HG03159 (cell line): ENCODE results near the gene CLDN25.
"Not testable (repeated sequence)": the region's sequence is repeated elsewhere in the genome, so short reads cannot be mapped to it uniquely, and the experiment has no call there.

Source experiments
- ATAC-seq: cut with Tn5 transposase; IDR thresholded peaks from one replicate; pipeline ENCODE4 v1.9.1; 2021; ENCODE audit warnings: mild to moderate bottlenecking, moderate library complexity; ENCODE audit not compliant: unreplicated experiment

CLDN25 gene

GRCh38 chr11:113779496-113779895 is at the start of gene CLDN25:
TSS of gene CLDN25 (plus strand) at chr11:113779796. CDS start at chr11:113779796, 0 bp downstream.
- ATAC-seq, result no peak

DNA sequence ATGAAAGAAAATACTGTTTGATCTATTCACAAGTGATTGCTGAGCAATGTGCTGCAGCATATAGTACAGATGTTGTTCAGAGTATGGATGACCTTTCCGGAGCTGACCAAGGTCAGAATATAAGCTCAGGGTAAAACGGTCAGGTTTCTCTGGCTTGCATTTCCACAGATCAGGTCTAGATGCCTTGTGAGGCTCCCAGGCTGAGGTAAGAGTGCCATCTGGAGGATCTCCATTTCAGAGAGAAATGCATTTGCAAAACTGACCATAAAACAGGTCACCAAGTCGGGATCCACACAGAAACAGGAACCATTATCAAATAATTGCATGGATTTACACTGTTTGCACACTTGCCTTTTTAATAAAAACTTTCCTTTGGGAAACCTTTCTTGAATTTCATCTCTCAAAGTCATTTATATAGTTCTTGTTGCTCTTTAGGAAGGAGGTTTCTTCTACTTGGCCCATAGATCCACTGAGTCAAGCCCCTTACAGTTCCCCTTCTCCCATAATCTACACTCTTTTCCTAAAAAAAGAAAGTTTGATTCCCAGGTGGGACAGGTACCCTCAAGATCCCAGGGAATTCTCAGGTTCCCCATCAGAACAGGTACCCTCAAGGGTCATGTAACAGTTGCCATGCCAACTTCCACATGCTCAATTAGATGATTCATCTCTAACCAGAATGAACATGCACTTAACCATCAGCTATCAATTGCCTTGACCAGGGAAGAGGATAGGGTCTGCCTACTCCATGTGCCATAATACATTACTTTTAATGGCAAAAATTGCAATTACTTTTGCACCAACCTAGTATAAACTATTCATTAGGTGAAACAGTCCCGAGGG is 48.5 kb upstream of the CLDN25 start:
- no peak for ATAC-seq

DNA sequence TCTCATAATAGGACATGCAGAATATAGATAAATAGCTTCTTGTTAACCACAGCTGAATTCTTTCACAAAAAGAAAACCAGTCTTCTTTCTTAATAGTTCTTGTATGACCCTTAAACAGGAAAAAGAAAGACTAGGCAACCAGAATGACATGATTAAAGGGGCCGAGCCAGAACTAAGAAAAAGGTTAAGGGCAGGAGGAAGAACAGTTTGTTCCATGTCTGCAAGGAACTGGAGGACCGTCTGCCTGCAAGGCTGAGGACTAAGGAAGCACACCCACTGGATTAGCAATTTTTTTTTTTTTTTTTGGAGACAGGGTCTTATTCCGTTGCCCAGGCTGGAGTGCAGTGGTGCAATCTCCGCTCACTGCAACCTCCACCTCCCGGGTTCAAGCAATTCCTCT is 47.5 kb upstream of the CLDN25 start:
- ATAC-seq, result no peak

- no peak for ATAC-seq
Observed at GRCh38 chr11:113736323-113736722, 43.3 kb upstream of the CLDN25 start.

DNA sequence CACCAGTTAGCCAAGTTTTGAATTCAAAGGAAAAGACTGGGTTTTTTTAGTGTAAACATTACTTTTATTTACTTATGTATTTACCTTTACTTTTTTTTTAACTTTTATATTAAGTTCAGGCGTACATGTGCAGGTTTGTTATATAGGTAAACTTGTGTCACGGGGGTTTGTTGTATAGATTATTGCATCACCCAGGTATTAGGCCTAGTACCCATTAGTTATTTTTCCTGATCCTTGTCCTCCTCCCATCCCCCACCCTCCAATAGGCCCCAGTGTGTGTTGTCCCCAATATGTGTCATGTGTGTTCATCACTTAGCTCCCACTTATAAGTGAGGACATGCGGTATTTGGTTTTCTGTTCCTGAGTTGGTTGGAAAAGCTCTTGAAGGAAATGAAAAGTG is 26.7 kb upstream of the CLDN25 start:
- ATAC-seq, result no peak

- ATAC-seq, result no peak
Observed at GRCh38 chr11:113760241-113760640, 19.4 kb upstream of the CLDN25 start.

DNA sequence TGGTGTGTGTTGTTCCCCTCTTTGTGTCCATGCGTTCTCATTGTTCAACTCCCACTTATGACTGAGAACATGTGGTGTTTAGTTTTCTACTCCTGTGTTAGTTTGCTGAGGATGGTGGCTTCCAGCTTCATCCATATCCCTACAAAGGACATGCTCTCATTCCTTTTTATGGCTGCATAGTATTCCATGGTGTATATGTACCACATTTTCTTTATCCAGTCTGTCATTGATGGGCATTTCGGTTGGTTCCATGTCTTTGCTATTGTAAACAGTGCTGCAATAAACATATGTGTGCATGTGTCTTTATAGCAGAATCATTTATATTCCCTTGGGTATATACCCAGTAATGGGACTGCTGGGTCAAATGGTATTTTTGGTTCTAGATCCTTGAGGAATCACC is 16.6 kb upstream of the CLDN25 start:
- ATAC-seq, result not testable (repeated sequence)

- no peak for ATAC-seq
Observed at GRCh38 chr11:113764527-113765219, 14.9 kb upstream of the CLDN25 start.

DNA sequence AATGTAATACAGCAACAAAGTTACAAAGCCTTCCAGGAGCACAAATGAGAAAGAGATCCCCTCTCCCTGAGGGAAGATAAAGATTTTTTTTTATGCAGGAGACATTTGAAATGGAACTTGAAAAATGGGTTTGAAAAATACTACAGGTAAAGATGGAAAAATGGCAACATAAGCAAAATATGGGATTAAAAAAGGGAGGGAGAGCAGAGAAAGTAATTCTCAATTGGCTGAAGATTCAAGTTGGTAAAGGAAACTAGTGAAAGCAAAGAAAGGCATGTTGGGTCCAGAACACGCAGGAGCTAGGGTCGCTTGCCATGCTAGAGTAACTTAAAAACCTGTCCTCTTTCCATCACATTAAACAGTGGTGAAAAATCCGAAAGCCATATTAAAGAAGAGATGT is 7.6 kb upstream of the CLDN25 start:
- ATAC-seq, result no peak

GRCh38 chr11:113773092-113773415 is 6.5 kb upstream of the CLDN25 start:
- no peak for ATAC-seq

DNA sequence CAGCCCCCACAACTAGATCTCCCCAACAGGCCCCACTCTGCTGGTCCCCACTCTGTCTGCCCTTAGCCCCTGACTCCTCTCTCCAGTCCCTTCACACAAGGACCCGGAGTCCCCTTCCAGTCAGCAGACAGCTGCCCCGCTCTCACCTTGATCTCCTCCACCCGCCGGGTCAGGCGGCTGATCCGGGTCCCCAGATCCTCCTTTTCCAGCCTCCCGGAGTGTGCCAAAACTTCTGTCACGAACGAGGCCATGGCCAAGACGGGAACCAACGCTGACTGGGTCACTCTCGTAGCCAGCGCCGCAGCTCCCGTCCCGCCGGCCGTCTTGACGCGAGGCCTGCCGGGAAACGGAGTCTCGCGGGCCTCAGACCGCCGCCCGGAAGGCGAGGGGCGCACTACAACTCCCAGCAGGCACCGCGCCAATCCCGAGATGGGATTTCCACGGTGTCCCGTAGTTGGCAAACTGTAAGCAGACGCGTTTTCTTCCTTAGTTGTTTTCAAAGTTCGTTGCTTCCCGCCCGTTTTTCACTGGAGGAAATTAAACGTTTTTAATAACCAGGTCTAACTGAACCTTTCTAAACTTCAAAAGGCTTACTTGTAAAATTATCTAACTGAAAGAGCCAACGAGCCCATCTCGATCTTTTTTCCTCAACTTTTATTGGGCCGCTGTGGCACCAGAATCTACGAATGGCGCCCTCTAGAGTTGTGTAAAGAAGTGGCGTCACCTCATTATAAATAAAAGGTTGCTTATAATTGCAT is 6.0 kb upstream of the CLDN25 start, which contains the start of gene ZW10:
TSS of gene ZW10 (minus strand) at position 277 of the 758 bp plus-strand sequence. CDS start at position 251, 26 bp downstream.
- peak; percentile 97 for ATAC-seq

GRCh38 chr11:113774174-113774503 is 5.5 kb upstream of the CLDN25 start:
- ATAC-seq, result no peak

- no peak for ATAC-seq
Observed at GRCh38 chr11:113778111-113778910, 1.3 kb upstream of the CLDN25 start.

GRCh38 chr11:113781682-113782081 is 2.1 kb downstream of the CLDN25 start:
- no peak for ATAC-seq

- ATAC-seq, result no peak
Observed at GRCh38 chr11:113782134-113782533, 2.5 kb downstream of the CLDN25 start.

- ATAC-seq, result not testable (repeated sequence)
Observed at GRCh38 chr11:113789016-113789415, 9.4 kb downstream of the CLDN25 start.

- ATAC-seq, result no peak
Observed at GRCh38 chr11:113789675-113790320, 10.2 kb downstream of the CLDN25 start.

- ATAC-seq, result no peak
Observed at GRCh38 chr11:113796663-113797259, 17.2 kb downstream of the CLDN25 start.

DNA sequence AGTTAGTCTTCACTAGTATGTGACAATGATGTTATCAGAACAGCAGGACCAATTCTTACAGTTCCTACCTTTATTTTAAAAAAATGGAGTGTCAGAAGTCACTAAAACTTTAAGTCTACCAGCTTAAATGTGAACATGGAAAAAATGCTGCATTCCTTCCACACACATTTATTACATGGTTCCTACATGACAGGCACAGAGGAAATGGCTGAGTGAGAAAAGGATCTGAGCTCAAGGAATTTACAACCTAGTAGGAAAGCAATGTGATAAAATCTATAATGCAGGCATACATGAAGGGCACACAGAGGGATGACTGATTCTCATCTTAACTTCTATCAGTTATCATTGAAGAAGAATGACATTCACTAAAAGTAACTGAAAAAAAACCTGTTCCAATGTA is 23.0 kb downstream of the CLDN25 start:
- ATAC-seq, result no peak

DNA sequence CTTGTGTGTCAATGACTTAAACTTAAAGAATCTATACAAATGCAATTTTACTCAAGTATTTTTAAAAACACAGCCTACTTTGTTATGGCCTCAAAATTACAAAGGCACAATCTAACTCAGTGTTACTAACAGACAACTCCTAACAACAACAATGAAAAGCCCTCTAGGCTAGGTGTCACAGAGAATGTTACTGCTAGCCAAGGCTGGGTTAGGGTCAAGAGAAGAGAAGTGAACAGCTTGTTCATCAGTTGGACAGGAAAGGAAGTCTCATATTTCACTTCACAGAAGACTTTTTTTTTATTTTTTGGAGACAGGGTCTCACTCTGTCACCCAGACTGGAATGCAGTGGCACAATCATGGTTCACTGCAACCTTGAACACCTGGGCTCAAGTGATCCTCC is 26.0 kb downstream of the CLDN25 start:
- no peak for ATAC-seq
